Measurements from ENCODE around the gene AMD1.

- TF ChIP-seq CTCF (IDR thresholded peaks at IDR 0.05; ENCODE audit: low read length): no peak
- no peak for TF ChIP-seq EZH2phosphoT487 (IDR thresholded peaks at IDR 0.05; ENCODE audit: low read length)
- no peak for TF ChIP-seq EZH2 (optimal IDR thresholded peaks at IDR 0.05; ENCODE audit: low read depth, low read length)
Observed at GRCh38 chr6:110882824-110883554, 8.4 kb downstream of the AMD1 start.

Measured in MM.1S (cell line).